EH (cell line): Measurements from ENCODE around the gene DIP2A.

Experiments
- DNase-seq: peaks from one replicate; pipeline ENCODE4 v3.0.0-alpha.2; 2015; ENCODE audit warnings: low read depth

The DIP2A gene

GRCh38 chr21:46537026-46537425 is 78.3 kb downstream of the DIP2A start:
- DNase-seq = no peak

DNA sequence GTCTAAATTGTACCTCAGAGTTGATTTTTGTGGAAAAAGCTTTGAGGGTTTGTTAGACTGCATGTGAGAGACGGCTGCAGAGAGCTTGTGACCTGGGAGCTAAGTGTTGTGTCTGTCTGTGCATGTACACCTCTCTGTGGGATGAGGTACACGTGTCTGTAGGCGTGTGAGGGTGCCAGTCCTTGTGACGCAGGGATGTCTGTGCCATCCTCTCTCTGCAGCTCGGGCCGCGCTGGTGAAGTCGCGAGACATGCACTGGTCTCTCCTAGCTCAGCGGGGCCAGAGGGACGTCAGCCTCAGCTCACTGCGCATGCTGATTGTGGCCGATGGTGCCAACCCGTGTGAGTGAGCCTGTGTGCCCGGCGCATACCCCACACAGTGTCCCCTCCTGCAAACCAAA is 79.6 kb downstream of the DIP2A start:
- no peak for DNase-seq

DNA sequence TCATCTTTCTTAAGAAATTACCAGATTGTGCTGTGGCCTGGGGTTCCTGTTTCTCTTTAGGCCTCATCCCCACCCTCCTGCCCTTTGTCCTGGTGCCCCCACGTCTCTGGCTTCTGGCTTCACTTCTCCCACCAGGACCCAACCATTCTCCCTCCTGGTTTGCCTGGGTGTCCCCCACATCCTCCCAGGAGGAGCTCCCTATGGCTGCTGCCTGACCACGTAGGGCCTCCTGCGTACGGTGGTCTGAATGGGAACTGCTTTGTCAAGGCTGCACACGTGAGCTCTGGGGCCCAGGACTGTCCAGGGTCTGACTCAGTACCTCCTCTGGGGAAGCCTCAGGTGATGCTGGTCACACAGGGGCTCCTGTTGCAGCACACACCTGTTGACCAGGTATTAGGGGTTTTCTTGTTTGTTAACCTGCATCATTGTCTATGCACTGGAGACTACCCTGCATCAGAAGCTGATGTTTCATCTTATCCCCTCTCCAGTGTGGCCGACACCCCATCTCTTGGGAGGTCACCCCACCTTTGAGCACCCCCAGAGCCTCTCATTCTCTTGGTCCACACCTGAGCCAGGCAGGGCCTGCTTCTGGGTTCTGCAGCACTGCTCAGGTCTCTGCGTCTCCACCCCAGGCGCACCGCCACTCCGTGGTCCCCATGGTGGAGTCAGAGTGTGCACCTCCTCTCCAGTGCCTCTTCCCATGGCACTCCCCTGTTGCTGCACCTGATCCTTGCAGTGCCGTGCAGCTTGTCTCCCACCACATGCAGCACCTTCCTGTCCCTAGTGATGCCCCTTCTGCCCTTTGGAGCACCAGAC is 80.4 kb downstream of the DIP2A start:
- no peak for DNase-seq

- DNase-seq = no peak
Observed at GRCh38 chr21:46540087-46540710, 81.5 kb downstream of the DIP2A start.

DNA sequence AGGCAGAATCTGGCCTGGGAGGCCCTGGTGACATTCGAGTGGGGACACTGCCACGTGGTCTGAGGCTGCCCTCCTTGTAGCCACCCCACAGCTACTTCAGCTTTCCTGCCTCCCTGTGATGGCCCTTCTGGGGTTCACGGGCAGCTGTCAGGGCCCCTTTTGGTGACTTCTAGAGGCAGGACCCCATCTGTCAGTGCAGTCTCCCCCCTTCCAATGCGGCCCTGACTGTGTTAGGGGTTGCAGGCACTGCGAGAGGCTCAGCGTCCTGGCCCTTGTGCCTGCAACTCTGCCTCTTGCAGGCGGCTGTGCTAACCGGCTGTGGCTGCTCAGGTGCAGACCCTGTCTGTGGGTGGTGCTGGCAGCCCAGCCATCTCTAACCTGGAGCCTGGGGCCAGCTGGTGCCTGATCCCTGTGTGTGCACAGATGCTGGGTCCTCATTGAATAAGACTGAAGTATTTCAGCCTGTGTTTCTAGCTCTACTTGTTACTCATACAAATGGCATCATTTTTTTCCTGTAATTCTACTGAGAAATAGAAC is 84.0 kb downstream of the DIP2A start:
- DNase-seq = no peak

- DNase-seq = no peak
Observed at GRCh38 chr21:46543306-46543705, 84.6 kb downstream of the DIP2A start.

GRCh38 chr21:46544003-46544402 is 85.3 kb downstream of the DIP2A start:
- no peak for DNase-seq

GRCh38 chr21:46544824-46545223 is 86.1 kb downstream of the DIP2A start:
- DNase-seq = no peak

- peak; percentile 20 for DNase-seq
Observed at GRCh38 chr21:46545363-46545762, 86.7 kb downstream of the DIP2A start.

GRCh38 chr21:46545911-46546310 is 87.2 kb downstream of the DIP2A start:
- no peak for DNase-seq

GRCh38 chr21:46546799-46547198 is 88.1 kb downstream of the DIP2A start:
- no peak for DNase-seq

GRCh38 chr21:46549650-46550049 is 91.0 kb downstream of the DIP2A start:
- no peak for DNase-seq

GRCh38 chr21:46550116-46550941 is 91.6 kb downstream of the DIP2A start:
- DNase-seq = no peak

DNA sequence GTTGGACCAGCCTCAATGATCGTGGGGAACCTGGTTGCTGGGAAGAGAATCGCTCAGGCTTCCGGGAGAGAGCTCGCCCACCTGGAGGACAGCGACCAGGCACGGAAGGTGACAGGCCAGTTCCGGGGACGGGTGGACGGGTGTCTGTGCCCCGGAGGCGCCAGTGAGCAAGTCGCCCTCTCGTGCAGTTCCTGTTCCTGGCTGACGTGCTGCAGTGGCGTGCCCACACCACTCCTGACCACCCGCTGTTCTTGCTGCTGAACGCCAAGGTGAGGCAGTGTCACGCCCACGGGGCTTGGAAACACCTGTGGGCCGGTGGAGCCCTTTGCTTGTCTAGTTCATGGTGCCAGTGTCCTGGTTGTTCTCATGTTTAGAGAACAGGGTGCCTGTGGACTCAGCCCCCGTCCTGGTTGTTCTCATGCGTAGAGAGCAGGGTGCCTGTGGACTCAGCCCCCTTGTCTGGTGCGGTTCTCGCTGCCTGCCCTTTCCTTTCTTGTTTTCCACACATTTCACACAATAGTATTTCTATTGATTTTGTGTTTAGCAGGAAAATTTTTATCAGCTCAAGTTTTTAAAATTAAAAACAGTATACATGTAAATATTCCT is 93.0 kb downstream of the DIP2A start:
- no peak for DNase-seq

- DNase-seq = no peak
Observed at GRCh38 chr21:46552274-46552673, 93.6 kb downstream of the DIP2A start.

DNA sequence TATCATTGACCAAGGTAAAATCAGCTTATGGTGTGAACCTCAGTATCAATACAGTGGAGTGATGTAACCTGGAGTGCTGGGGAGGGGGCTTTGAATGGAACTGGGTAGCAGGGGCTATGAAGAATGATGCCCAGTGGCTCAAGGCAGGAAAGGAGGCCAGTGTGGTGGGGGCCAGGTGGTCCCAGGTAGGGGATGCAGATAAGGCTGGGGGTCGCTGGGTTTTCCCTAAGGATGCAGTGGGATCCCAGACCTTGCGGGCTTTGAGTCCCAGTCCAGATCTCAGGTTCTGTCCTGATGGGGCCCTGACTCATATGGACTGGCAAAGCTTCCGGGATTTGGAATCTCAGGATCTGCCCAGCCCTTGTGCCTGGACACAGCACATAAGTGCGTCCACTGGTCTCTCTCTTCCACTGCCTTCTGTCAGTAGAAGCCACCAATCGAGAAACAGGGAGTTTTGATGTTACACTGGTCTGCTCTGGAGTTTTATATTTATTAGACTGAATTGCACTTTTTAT is 94.2 kb downstream of the DIP2A start:
- DNase-seq = no peak

DNA sequence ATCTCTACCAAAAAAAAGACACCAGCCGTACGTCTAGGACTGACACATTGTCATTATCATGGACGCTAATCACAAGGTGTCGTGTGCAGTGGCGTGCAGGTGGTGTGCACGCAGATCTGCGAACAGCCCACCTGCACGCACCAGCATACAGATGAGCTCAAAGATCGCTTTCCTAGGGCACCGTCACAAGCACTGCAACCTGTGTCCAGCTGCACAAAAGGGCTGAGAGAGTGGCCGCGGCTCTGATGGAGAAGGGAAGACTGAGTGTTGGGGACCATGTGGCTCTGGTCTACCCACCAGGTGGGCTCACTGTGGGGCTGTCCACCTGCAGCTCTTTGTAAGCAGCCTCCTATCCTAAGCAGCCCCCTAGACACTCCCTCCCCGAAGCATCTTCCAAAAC is 95.3 kb downstream of the DIP2A start:
- no peak for DNase-seq

DNA sequence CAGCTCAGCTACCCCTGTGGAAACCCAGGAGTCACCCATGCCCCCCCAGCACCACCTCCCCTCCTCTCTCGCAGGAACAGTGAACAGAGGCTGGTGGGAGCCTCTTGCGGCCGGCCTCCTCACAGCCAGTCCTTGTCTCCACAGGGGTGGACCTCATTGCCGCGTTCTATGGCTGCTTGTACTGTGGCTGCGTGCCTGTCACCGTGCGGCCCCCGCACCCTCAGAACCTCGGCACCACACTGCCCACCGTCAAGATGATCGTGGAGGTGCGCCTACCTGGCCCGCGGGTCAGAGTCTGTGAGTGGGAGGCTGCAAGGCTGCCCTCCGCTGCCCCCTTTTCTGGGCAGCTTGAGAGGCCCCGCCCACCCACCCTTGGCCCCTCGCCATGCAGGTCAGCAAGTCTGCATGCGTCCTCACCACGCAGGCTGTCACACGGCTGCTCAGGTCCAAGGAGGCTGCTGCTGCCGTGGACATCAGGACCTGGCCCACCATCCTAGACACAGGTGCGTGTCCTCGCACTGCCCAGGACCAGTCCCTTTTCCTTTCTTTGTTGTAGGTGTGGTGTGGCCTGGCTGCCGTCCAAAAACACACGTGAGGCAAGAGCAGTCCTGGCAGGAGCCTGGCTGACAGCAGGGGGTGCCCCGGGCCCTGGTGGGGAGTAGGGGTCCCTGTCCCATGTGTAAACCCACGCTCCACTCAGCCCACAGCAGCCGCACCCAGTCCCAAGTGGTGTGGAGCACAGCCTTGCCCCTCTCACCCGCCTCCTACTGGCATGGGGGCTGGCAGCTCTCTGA is 95.9 kb downstream of the DIP2A start:
- DNase-seq = no peak

- no peak for DNase-seq
Observed at GRCh38 chr21:46555225-46555617, 96.5 kb downstream of the DIP2A start.

GRCh38 chr21:46555678-46556077 is 97.0 kb downstream of the DIP2A start:
- no peak for DNase-seq

GRCh38 chr21:46556802-46557201 is 98.1 kb downstream of the DIP2A start:
- no peak for DNase-seq
